ENCODE results near the gene RANBP17.
"Not testable (repeated sequence)": the region's sequence is repeated elsewhere in the genome, so short reads cannot be mapped to it uniquely, and the experiment has no call there.

RANBP17 gene

GRCh38 chr5:171162165-171162564 is 300.3 kb downstream of the RANBP17 start:
- no peak for DNase-seq

GRCh38 chr5:171162596-171162995 is 300.8 kb downstream of the RANBP17 start:
- no peak for DNase-seq

- DNase-seq = no peak
Measured at GRCh38 chr5:171166766-171167165, 304.9 kb downstream of the RANBP17 start.

- DNase-seq = no peak
Measured at GRCh38 chr5:171168171-171168570, 306.4 kb downstream of the RANBP17 start.

- DNase-seq = not testable (repeated sequence)
Measured at GRCh38 chr5:171174960-171175359, 313.1 kb downstream of the RANBP17 start.

GRCh38 chr5:171175746-171176145 is 313.9 kb downstream of the RANBP17 start:
- no peak for DNase-seq

- DNase-seq = not testable (repeated sequence)
Measured at GRCh38 chr5:171178190-171178589, 316.4 kb downstream of the RANBP17 start.

GRCh38 chr5:171188016-171188415 is 326.2 kb downstream of the RANBP17 start:
- no peak for DNase-seq

GRCh38 chr5:171189442-171189841 is 327.6 kb downstream of the RANBP17 start:
- no peak for DNase-seq

GRCh38 chr5:171192111-171192510 is 330.3 kb downstream of the RANBP17 start:
- DNase-seq = no peak

GRCh38 chr5:171201310-171201709 is 339.5 kb downstream of the RANBP17 start:
- DNase-seq = no peak

- no peak for DNase-seq
Measured at GRCh38 chr5:171205375-171205774, 343.6 kb downstream of the RANBP17 start.

- DNase-seq = no peak
Measured at GRCh38 chr5:171207256-171207847, 345.5 kb downstream of the RANBP17 start.

GRCh38 chr5:171221916-171222315 is 360.1 kb downstream of the RANBP17 start:
- DNase-seq = no peak

- DNase-seq = no peak
Measured at GRCh38 chr5:171223927-171224326, 362.1 kb downstream of the RANBP17 start.

GRCh38 chr5:171226096-171226754 is 364.4 kb downstream of the RANBP17 start:
- DNase-seq = no peak

- DNase-seq = no peak
Measured at GRCh38 chr5:171226864-171227263, 365.0 kb downstream of the RANBP17 start.

GRCh38 chr5:171236651-171237050 is 374.8 kb downstream of the RANBP17 start:
- DNase-seq = no peak

- no peak for DNase-seq
Measured at GRCh38 chr5:171242521-171242920, 380.7 kb downstream of the RANBP17 start.

GRCh38 chr5:171246231-171246630 is 384.4 kb downstream of the RANBP17 start:
- no peak for DNase-seq

GRCh38 chr5:171249460-171249859 is 387.6 kb downstream of the RANBP17 start:
- no peak for DNase-seq

GRCh38 chr5:171250738-171251137 is 388.9 kb downstream of the RANBP17 start:
- DNase-seq = no peak

- DNase-seq = no peak
Measured at GRCh38 chr5:171251519-171251918, 389.7 kb downstream of the RANBP17 start.

- no peak for DNase-seq
Measured at GRCh38 chr5:171252674-171253073, 390.9 kb downstream of the RANBP17 start.
